ENCODE results near the gene PLPP1. TPM values are rescaled to one million over a fixed set of nuclear protein-coding genes. Genes with fewer than 3 reads are reported as not detected.

Gene PLPP1
- 237 and 326 TPM in 2 replicates for total RNA-seq

GRCh38 chr5:55534436-55535198 lies at the start of gene PLPP1:
Gene PLPP1, minus strand, starts transcription at chr5:55534964. Its CDS starts 335 bp downstream, at chr5:55534629.

Other genes with a start within 250 kb of the PLPP1 start
- gene DHX29, start 227.3 kb downstream of the PLPP1 start, total RNA-seq = 38.4 and 55.1 TPM in 2 replicates
- gene MTREX, start 227.0 kb downstream of the PLPP1 start, total RNA-seq = 87.3 and 149 TPM in 2 replicates
- gene SLC38A9, start 177.4 kb upstream of the PLPP1 start, total RNA-seq = 34.6 and 39.7 TPM in 2 replicates
- gene DDX4, start 203.1 kb upstream of the PLPP1 start, total RNA-seq = under 0.01 TPM in 1 of 2 replicates, not detected in the other

All from smooth muscle cell of trachea (primary cell).